K562 (cell line): Measurements from ENCODE around the gene NFATC2. TPM values are rescaled to one million over a fixed set of nuclear protein-coding genes. Genes with fewer than 3 reads are reported as not detected.

ENCODE experiments used
- ATAC-seq: fragments of 200-7000 bp; cut with Tn5 transposase; 3 replicates; pipeline ENCODE4 v1.9.1; 2020; ENCODE audit warnings: moderate library complexity
- BruUV-seq: library from RNA; stranded (reverse); fragments of 400-500 nt; replicated peaks from 2 replicates; lab custom pipeline; 2021; lab: Mats Ljungman, UMichigan
- CTCF ChIA-PET: fragments of 300-600 bp; formaldehyde crosslinking; extraction: SDS; loops from one replicate; lab custom pipeline; 2021; ENCODE audit warnings: low intra/inter-chr PET ratio; lab: Yijun Ruan, JAX
- POLR2A ChIA-PET: fragments of 300-600, 350-650 bp; sonication (Branson Sonifier 250); formaldehyde crosslinking; extraction: SDS; loops from one replicate; lab custom pipeline; 2021; ENCODE audit warnings: antibody characterized with exemption, inconsistent platforms; lab: Yijun Ruan, JAX
- DNase-seq, 4 experiments: peaks; one replicate each; pipeline versions ENCODE4 v3.0.0 to v3.0.0-alpha.2; 2011 to 2018; ENCODE audit warnings: low spot score in 3 of 4, mixed read lengths in 3 of 4; ENCODE audit errors: extremely low read depth in 1 of 4
- FAIRE-seq: peaks from 2 replicates; lab custom pipeline; 2011; peaks lifted over from hg19 to GRCh38; lab: Jason Lieb, UNC
- H2AFZ ChIP-seq: 2 replicates; pipeline ENCODE4 v1.6.0; 2011; ENCODE audit warnings: low read depth, low read length, control low read depth, inconsistent platforms
- H3K27ac ChIP-seq: fragments of 200-600 bp; 3 replicates; pipeline ENCODE4 v1.8.0; 2011; ENCODE audit warnings: low read depth, mild to moderate bottlenecking, control low read depth, inconsistent platforms, low read length, moderate library complexity, mixed read lengths; ENCODE audit errors: extremely low read depth
- H3K27me3 ChIP-seq, 2 experiments: fragments of 300-600 bp in 1 of 2; 2 replicates in 1 of 2; 3 replicates in 1 of 2; pipeline versions ENCODE4 v1.6.0 to v1.8.0; 2011; ENCODE audit warnings: inconsistent platforms in 2 of 2, low read length in 2 of 2, mild to moderate bottlenecking in 1 of 2, mixed read lengths in 1 of 2, moderate library complexity in 1 of 2; ENCODE audit not compliant: control insufficient read depth in 2 of 2, insufficient read depth in 2 of 2
- H3K36me3 ChIP-seq: fragments of 300-600 bp; 3 replicates; pipeline ENCODE4 v1.8.0; 2011; ENCODE audit warnings: mild to moderate bottlenecking, low read length, inconsistent platforms; ENCODE audit not compliant: control insufficient read depth, insufficient read depth
- H3K4me1 ChIP-seq, 2 experiments: fragments of 200-600 bp in 1 of 2; replicated peaks in 1 of 2; 2 replicates in 1 of 2; 3 replicates in 1 of 2; pipeline versions ENCODE4 v1.5.1 to v1.8.0; 2011; ENCODE audit warnings: inconsistent platforms in 2 of 2, low read length in 2 of 2, mild to moderate bottlenecking in 1 of 2, mixed read lengths in 1 of 2, moderate library complexity in 1 of 2; ENCODE audit not compliant: control insufficient read depth in 2 of 2, insufficient read depth in 2 of 2
- H3K4me2 ChIP-seq: 2 replicates; pipeline ENCODE4 v1.6.1; 2011; ENCODE audit warnings: low read length, control low read depth, inconsistent platforms, mixed read lengths; ENCODE audit not compliant: insufficient read depth
- H3K4me3 ChIP-seq: fragments of 200-600 bp; sonication (generic), shearing (Covaris generic); 2 replicates; pipeline ENCODE4 v1.5.1; 2016; ENCODE audit warnings: control low read depth, inconsistent platforms
- H3K79me2 ChIP-seq: fragments of 200-600 bp; 3 replicates; pipeline ENCODE4 v1.8.0; 2011; ENCODE audit warnings: low read length, inconsistent platforms; ENCODE audit not compliant: control insufficient read depth, insufficient read depth
- H3K9ac ChIP-seq, 2 experiments: 2 replicates each; pipeline versions ENCODE4 v1.6.0 to v1.6.1; 2011; ENCODE audit warnings: low read depth in 2 of 2, low read length in 2 of 2, control low read depth in 1 of 2, inconsistent platforms in 1 of 2, mild to moderate bottlenecking in 1 of 2, mixed read lengths in 1 of 2; ENCODE audit not compliant: insufficient read depth in 1 of 2
- H3K9me1 ChIP-seq: one replicate; pipeline ENCODE4 v1.6.0; 2011; ENCODE audit warnings: inconsistent platforms, mild to moderate bottlenecking, low read length, moderate library complexity; ENCODE audit not compliant: control insufficient read depth, insufficient read depth
- H3K9me3 ChIP-seq: replicated peaks from 2 replicates; pipeline ENCODE4 v1.5.1; 2011; ENCODE audit warnings: low read depth, low read length, inconsistent platforms; ENCODE audit not compliant: control insufficient read depth, insufficient read depth
- H4K20me1 ChIP-seq: replicated peaks from 2 replicates; pipeline ENCODE4 v1.6.1; 2011; ENCODE audit warnings: low read length, inconsistent platforms, mixed read lengths; ENCODE audit not compliant: control insufficient read depth, insufficient read depth
- RNF2 ChIP-seq: sonication (generic); IDR thresholded peaks from 2 replicates; pipeline ENCODE4 v1.6.1; 2016
- SLC30A9 ChIP-seq: fragments of 250-450 bp; sonication (Bioruptor Pico); IDR thresholded peaks from 2 replicates; pipeline ENCODE4 v1.8.0; 2022; ENCODE audit warnings: mild to moderate bottlenecking, moderate library complexity
- ZKSCAN1 ChIP-seq: fragments of 150-350 bp; IDR thresholded peaks from 2 replicates; pipeline ENCODE4 v1.6.1; 2016; ENCODE audit warnings: low read depth, low read length
- ZNF551 ChIP-seq: fragments of 250-450 bp; sonication (Bioruptor Pico); IDR thresholded peaks from 2 replicates; pipeline ENCODE4 v1.5.0; 2021; ENCODE audit warnings: mild to moderate bottlenecking, moderate library complexity
- WGBS: fragments of 100-300 bp; shearing (Covaris generic); methylation state at CpG from one replicate; pipeline ENCODE4 v1.1.6; 2016; ENCODE audit warnings: low coverage, mixed read lengths; ENCODE audit not compliant: insufficient coverage; ENCODE audit errors: missing lambda C conversion rate; 5-methylcytosine and 5-hydroxymethylcytosine counted together
- in situ Hi-C: fragments of 300-500 bp; cut with MboI; formaldehyde crosslinking; loops from 4 replicates; pipeline ENCODE4 v1.15.0; 2018; ENCODE audit warnings: inconsistent platforms, mixed read lengths
- intact Hi-C: fragments of 100-400 bp; cut with micrococcal nuclease; formaldehyde crosslinking; loops from 2 replicates; pipeline ENCODE4 v1.14.2; 2022
- polyA plus RNA-seq, 8 experiments: library from polyadenylated mRNA; depleted of rRNA in 4 of 8; stranded (reverse) in 5 of 8; unstranded in 3 of 8; fragments of >200 nt; fragmentation: Nextera tagmentation in 2 of 8; fragmentation: Illumina TruSeq in 1 of 8; extraction: Ambion mirVana in 2 of 8; extraction: Trizol in 1 of 8; gene quantifications; 2 replicates each; pipeline versions ENCODE4 v1.2.1 to v1.2.3, GENCODE V29; 2011 to 2014; ENCODE audit warnings: inconsistent platforms in 1 of 8, missing spikeins in 1 of 8
- total RNA-seq, 7 experiments: library from RNA; depleted of rRNA in 6 of 7; stranded (reverse); fragments of >200 nt in 6 of 7; fragmentation: Illumina TruSeq in 2 of 7; extraction: Trizol in 2 of 7; gene quantifications; 2 replicates each; pipeline versions ENCODE4 v1.2.1 to v1.2.3, GENCODE V29; 2011 to 2021; ENCODE audit warnings: low replicate concordance in 1 of 7

NFATC2 gene
- total and polyA plus RNA-seq, 9 of the 15 experiments (the other 6 are each of a cell fraction or from before 2014, with no cell fraction given): 1.9 to 11.2 (median 3.0) TPM

DNA sequence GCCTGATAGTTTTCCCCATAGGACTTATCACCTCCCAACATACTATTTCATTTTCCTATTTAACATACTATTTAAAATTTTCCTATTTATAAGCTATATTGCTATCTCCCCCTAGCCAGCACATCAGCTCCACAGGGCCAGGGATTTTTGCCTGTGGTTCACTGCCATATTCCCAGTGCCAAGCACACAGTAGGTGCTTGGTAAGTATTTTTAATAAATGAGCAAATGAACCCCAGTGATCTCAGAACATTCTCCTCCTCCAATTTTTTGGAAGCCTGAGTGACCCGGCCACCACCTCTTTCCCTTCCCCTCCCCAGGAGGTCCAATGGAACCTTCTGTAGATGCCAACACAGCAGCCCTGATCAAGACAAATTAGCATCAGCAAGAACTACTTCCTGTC lies 33.3 kb downstream of the NFATC2 start:
- POLR2A ChIA-PET: no interaction called here
- ATAC-seq: no peak
- peaks cover 12 to 18% of the 10 kb centered on the region in 2 experiments for H3K4me1 ChIP-seq
- H2AFZ ChIP-seq: no peak overlapping the region
- H3K79me2 ChIP-seq: peaks cover 6% of the 10 kb centered on the region; the same call in 1 of the 3 replicates
- H3K27ac ChIP-seq: no peak overlapping the region
- H3K9ac ChIP-seq: no peak overlapping the region
- peak; percentile 56; the same call in 1 of the 2 replicates for TF ChIP-seq ZKSCAN1
- TF ChIP-seq ZNF551 (CRISPR knock-in tag): no peak
- TF ChIP-seq, all 486 proteins: peak for 1
- H3K27me3 ChIP-seq: no peaks in the 10 kb centered on the region
- H3K4me2 ChIP-seq: no peak overlapping the region
- CTCF ChIA-PET: no interaction called here
- intact Hi-C loops (no loop called here), in situ Hi-C loops (no loop called here)
- H3K9me1 ChIP-seq: no peaks in the 10 kb centered on the region
- no peak for FAIRE-seq
- BruUV-seq: no TSS peak
- peaks cover 71% of the 10 kb centered on the region for H3K36me3 ChIP-seq
- WGBS: 100% methylated on average over 1 of the region's 1 CpG
- H3K4me3 ChIP-seq: no peak overlapping the region
- DNase-seq: no peak
- H3K9me3 ChIP-seq: no peaks in the 10 kb centered on the region
- 0 out of 2 replicates have a peak, but pooled peaks cover 12% of the 10 kb centered on the region for H4K20me1 ChIP-seq

DNA sequence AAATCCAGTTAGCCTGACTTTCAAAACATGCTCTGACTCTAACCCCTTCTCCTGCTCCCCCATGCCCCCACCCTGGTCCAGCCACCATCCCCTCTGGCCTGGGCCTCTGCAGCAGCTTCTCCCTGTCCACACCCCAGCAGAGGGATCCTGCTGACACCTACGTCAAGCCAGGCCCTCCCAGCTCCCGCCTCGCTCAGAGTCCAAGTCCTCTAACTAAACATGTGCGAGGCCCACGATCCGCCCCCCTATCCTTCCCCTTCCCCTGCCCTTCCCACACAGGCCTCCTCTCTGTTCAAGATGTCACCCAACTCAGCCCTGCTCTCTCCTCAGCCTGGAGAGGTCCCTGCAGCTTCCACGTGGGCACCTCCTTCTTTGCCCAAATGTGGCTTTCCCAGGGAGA lies 33.7 kb downstream of the NFATC2 start:
- Histone ChIP-seq H3K9ac (0 out of 4 replicates have a peak overlapping the region, but pooled peaks of 1 of the 2 experiments have one; percentile 59), H3K79me2 (peaks cover 6% of the 10 kb centered on the region; the same call in 1 of the 3 replicates), H3K9me1 (no peaks in the 10 kb centered on the region), H3K36me3 (peaks cover 67% of the 10 kb centered on the region), H2AFZ (no peak overlapping the region), H3K27ac (no peak overlapping the region), H3K27me3 (no peaks in the 10 kb centered on the region), H3K4me3 (no peak overlapping the region), H3K9me3 (no peaks in the 10 kb centered on the region), H3K4me2 (no peak overlapping the region), H4K20me1 (0 out of 2 replicates have a peak, but pooled peaks cover 12% of the 10 kb centered on the region), H3K4me1 (peaks cover 12 to 18% of the 10 kb centered on the region in 2 experiments)
- intact Hi-C loops (no loop called here), in situ Hi-C loops (no loop called here)
- no TSS peak for BruUV-seq
- WGBS: 71% methylated on average over 2 of the region's 7 CpGs
- DNase-seq: no peak
- ChIA-PET CTCF (no interaction called here), POLR2A (no interaction called here)
- no peak for ATAC-seq
- no peak for FAIRE-seq
- TF ChIP-seq RNF2 (no peak), SLC30A9 (CRISPR knock-in tag) (no peak)
